Activated CD8-positive, alpha-beta memory T cell treated with anti-CD3 and anti-CD28 coated beads for 24 hours (primary cell): Measurements from ENCODE around the gene FCRLA.
"Not testable (repeated sequence)": the region's sequence is repeated elsewhere in the genome, so short reads cannot be mapped to it uniquely, and the experiment has no call there.

Experiments
- DNase-seq: peaks from one replicate; pipeline ENCODE4 v3.0.0-alpha.2; 2020

The FCRLA gene, protein sequence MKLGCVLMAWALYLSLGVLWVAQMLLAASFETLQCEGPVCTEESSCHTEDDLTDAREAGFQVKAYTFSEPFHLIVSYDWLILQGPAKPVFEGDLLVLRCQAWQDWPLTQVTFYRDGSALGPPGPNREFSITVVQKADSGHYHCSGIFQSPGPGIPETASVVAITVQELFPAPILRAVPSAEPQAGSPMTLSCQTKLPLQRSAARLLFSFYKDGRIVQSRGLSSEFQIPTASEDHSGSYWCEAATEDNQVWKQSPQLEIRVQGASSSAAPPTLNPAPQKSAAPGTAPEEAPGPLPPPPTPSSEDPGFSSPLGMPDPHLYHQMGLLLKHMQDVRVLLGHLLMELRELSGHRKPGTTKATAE

DNA sequence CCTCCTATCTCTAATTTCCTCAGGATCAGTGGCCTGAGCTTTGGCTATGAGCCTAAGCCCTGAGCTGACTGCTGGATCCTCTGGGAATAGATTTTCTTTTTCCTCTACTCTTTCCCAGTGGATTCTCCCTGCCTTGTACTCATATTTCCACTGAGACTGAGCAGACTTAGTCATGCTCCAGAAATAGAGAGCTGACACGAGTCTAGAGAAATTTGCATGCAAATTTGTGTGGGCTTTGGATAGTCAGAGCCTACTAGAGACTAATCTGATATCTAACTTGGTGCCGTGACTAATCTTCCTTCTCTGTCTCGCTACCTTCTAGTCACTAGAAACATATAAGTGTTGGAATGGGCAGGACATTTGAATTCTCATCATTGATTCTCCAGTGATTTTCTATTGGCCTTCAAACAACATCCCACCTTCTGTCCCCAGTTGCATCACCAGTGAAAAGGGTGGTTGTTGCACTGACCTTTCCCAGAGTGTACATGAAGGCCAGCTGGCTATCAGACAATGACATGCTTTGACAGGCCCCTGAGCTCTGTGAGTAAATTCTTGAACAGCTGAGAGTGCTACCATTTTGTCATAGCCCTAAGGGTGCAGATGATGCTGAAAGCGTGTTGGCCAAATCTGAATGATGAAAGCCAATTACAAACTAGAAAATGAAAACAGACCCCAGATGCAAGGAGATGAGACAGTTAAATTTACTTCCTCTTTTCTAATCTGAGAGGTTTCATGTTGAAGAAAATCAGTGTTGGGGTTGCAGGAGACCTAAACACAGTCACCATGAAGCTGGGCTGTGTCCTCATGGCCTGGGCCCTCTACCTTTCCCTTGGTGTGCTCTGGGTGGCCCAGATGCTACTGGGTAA, at the start of gene FCRLA:
FCRLA (plus strand) TSS at position 748 of the 866 bp plus-strand sequence; CDS start at position 784, 36 bp downstream.
- DNase-seq, result no peak

DNA sequence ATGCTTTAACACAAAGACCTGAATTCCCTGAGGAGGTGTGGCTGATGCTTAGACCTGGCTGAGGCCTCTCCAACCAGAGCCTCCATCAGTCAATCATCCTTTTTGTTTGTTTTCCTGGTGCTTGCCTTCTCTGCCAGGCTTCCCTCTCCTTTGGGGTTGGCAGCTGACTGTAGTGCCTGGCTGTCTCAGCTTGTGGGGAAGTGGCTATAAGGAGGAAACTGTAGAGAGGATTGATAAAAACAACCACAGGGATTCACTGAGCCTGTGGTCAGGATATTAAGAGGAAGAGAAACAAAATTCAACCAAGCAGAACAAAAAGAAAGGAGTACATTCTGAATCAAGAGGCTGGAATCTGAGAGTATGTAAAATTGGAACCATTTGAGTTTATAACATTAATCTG, 48.5 kb upstream of the FCRLA start:
- DNase-seq, result not testable (repeated sequence)

DNA sequence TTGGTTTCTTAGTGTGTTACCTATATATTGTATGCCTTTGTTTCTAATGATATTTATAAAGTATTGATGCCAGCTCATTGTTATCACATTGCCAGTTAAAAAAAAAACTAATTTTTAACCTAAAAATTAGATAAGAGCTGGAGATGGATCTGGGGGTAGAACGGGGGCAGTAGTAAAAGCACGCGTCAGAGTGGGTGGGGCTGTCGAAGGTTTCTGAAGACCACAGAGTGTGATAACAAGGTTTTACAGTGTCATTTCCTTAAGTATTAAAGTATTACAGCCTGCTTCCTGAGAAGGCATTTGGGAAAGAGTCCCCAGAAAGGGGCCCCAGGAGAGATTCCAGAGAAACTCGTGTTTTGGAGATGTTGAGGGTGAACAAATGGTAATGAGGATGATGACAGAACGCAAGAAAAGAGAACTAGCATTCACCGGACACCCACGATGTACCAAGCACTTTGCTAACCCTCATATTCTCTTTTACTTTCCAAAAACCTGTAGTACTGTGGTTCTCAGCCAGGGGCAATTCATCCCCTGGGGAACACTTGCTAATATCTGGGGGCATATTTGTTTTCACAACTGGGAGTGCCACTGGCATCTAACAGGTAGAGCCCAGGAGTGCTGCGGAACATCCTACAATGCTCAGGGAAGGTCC, 45.2 kb upstream of the FCRLA start:
- not testable (repeated sequence) for DNase-seq

DNA sequence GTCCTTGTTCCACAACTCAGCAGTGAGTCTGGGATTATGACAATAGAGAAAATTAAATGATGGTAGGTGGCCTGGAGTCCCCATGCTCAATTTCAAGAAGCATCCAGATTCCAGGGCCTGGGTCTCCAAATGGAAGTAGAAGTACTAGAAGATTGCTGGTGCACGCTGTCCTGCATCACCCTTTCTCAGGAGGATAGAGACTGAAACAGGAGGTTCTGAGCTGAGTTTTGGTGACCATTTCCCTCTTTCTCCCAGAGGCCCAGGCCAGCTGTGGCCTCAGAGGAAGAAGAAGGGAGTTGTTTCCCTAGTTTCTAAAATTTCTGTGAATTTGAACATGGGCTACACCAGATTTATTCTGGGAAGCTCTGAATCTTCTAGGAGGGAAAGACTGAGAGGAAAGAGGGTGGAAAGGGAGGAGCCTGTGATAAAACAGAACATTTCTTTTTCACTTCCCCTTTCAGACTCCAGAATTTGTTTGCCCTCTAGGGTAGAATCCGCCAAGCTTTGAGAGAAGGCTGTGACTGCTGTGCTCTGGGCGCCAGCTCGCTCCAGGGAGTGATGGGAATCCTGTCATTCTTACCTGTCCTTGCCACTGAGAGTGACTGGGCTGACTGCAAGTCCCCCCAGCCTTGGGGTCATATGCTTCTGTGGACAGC, 44.2 kb upstream of the FCRLA start, which contains the start of gene FCGR2B:
FCGR2B (plus strand) TSS at position 460 of the 656 bp plus-strand sequence; CDS start at position 559, 99 bp downstream.
- DNase-seq, result not testable (repeated sequence)

DNA sequence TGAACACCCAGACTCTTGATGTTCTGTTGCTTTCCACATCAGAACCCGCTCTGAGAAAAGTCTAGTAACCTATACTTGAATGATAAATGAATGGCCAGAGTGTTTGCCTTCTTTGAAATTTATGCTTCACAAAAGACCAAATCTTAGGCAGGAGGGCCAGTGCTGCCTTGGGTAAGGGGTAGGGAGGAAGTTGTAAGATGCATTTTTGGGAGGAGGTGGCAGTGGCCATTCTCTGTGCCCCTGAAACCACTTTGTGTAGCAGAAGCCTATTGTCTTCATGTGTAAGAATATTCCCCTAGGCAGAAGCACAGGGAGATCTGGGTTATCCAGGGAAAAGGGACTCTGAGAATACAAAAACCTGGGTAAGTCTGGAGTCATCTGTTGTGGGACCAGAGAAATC, 43.5 kb upstream of the FCRLA start:
- DNase-seq, result not testable (repeated sequence)

DNA sequence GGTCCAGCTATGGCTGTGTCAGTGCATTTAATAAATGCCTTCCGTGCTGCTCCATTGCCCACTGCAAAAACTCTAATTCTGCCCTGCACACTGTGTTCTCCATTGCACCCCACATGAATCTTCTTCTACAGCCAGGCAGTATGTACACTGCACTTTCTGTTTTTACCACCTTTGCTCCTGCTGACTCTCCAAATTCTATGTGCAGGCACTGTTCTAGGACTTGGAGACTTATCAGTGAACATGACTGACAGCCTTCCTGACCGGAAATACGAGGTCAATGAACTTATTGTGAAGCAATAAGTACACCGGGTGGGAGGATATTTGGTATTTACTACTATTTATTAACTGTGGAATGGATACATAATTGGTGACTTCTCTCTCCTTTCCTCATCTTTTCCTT, 42.3 kb upstream of the FCRLA start:
- DNase-seq, result not testable (repeated sequence)

DNA sequence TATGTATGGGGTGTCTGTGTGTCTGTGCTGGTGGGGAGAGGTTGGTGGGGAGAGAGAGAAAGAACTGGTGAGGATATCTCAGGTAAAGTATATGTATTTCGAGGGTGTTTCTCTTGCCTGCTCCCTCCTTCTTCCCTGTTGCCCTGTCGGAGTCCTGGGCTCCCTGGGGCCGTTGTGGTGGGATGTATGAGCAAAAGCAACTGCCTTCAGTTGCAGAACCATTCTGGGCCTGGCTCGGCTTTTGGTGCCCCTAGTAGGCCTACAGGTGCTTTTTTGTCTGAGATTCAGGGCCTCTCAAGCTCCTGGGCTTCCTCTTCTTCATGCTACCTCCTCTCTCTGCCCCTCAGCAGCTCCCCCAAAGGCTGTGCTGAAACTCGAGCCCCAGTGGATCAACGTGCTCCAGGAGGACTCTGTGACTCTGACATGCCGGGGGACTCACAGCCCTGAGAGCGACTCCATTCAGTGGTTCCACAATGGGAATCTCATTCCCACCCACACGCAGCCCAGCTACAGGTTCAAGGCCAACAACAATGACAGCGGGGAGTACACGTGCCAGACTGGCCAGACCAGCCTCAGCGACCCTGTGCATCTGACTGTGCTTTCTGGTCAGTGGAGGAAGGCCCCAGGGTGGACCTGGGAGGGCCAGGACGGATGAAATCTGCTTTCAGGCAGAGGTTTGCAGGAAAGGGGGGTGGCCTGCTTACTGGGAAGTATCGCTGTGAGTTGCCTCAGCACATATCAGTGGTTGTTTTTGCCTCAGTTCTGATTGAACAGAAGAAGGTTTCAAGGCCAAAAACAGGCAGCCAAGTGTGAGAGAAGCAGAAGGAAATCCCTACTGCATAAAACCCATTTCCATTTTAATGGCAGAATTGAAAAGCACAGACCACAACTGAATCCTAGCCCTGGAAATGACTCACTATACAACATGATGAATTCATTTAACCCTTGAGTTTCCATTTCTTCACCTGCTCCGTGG, 35.7 kb upstream of the FCRLA start:
- not testable (repeated sequence) for DNase-seq

DNA sequence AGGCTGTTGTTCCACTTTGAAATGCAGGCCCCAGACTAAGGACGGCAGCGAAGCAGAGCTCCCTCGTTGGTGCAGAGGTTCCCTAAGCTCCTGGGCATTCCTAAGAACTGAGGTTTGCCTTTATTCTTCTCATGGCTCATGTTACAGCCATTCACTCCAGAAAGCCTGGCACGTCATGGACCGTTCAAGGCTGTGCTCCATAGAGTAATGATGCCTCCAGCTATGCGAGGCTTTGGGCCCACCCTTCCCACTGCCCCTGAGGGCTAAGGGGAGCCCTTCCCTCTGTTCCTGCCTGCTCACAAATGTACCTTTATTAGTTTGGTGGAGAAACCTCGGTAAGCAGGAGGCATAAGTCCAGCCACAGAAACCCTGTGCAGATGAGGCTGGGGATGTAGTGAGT, 33.6 kb upstream of the FCRLA start:
- DNase-seq, result not testable (repeated sequence)

DNA sequence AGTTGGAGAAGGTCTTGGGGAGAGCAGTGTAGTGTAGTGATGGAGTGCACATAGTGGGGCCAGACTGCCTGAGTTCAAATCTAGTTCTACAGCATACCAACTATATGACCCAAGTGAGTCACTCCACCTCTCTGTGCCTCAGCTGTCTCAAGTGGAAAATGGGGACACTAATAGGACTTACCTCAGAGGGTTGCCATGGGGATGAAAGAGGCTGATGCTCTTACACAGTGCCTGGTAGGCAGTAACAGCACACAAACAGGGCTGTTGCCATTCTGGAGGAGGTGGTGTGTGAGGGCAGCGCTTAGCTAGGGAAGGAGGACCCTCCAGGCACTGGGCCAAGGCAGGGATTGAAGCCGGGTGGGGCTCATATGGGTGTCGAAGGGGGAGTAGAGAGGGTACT, 32.6 kb upstream of the FCRLA start:
- not testable (repeated sequence) for DNase-seq

DNA sequence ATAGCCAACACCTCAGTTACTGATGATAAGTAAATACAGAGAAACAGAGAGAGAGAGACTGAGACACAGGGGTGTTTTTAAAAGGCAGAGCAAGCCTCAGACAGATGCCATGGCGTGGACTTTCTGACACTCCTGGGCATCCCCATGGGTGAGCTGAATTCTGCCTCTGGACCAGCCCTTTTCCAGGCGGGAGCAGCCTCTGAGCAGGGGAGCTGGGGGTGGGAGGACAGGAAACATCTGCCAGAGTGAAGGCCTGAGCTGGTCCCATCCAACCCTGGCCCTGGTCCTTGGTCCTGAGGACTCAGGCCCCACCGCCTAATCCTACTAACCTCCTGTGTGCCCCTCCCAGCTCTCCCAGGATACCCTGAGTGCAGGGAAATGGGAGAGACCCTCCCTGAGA, 32.1 kb upstream of the FCRLA start:
- DNase-seq, result not testable (repeated sequence)

DNA sequence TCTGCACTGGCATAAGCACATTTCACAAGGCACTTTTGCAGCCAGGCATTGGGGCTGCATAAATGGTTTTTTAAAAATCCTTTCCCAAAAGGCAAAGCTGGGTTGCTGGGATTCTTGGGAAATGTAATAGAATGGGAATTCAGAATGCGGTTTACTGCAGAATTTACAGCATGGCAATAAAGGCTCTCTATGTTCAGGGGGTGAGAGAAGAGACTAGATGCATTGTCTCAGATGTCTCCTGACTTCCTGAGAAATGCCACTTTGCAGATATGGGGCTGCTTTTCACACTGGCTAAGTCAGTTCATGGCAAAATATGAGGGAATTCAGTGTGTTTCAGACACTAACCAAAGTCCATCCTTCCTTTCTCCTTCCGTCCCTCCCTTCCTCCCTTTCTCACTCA, 30.6 kb upstream of the FCRLA start:
- DNase-seq, result no peak

DNA sequence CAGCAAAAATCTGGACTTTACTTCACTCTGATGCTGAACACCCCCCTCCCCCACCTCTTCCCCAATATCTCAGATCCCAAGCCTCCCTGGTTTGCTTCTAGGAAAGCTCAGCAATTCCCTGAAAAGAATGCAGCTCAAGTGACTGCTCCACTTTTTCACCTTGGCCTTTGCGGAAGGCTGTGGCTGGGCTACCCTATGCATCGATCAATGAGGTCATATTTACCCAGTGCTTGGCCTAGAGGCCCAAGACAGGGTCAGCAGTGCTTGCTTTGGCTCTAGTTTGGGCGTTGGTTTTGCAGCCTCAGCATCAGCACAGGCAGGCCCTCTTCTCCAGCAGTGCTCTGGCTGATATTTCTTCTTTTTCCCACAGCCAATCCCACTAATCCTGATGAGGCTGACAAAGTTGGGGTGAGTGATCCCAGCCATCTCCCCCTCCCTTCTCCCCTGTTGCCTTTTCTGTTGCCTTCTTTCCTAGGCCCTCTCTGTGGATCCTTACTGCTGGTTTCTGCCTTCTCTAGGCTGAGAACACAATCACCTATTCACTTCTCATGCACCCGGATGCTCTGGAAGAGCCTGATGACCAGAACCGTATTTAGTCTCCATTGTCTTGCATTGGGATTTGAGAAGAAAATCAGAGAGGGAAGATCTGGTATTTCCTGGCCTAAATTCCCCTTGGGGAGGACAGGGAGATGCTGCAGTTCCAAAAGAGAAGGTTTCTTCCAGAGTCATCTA, 29.9 kb upstream of the FCRLA start:
- DNase-seq, result no peak

DNA sequence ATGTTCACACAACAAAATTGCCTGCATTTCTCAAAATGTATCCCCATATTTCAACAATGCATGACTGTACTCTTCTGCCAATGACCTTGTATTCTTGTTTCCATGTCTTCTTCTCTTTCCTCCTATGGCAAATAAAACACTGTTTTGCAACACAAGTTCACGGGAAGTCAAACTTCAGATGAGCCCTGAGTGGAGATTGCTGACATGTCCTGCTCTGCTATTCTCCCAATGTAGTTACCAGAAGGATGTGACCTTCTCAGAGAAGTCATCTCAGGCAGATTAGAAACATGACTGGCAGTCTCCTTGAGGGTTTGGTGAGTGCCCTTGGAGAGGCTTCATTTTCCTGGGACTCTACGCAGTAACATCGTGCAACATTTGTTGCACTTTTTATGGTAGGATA, 28.5 kb upstream of the FCRLA start:
- no peak for DNase-seq

DNA sequence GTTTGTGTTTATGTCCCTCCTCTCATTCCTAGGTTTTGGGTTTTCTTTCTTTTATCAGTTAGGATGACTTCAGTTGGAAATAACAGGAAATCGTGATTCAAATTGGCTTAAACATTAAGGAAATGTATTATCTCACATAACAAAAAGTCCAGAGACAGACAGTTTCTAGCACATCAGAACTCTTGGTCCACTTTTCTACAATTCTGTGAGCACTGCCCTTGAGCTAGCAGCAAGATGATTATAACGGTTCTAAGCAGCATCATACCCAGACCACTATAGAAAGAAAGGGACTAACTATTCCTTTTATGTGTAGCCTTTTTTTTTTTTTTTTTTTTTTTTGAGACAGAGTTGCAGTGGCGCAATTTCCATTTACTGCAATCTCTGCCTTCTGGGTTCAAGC, 25.1 kb upstream of the FCRLA start:
- DNase-seq, result no peak

DNA sequence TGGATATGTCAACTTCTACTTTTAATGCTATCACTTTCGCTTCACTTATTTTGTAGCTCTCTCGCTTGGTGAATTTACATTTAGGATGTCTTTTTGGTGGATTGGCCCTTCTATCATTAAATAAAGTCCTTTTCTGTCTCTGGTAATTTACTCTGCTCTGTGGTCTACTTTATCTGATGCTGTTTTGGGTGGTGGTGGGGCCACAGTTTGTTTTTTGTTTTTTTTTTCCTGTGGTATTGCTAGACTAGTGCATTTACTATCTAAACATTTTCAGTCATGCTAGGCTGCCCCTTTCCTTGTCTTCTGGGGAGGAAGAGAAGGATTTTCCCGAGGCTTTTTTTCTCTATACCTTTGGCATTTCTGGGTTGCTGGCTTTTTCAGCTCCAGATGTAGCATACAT, 18.1 kb upstream of the FCRLA start:
- no peak for DNase-seq

DNA sequence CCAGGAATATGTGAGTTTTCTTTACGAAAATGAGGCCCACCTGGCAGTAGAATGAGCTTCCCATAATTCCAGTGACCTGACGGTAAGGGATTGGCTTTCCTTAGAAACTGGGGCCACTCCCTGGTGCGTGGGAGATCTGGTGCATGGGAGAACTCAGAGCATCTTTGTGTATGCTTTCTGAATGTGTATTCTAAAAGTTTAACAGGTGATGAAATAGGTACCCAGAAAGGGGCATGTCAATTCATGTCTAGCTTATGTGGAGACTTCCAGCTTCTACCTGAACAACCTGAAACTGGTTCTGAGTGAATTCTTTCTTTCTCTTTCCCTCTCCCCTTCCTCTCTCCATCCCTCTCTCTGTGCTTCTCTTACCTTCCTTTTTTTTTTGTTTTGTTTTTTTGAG, 15.2 kb upstream of the FCRLA start:
- no peak for DNase-seq

DNA sequence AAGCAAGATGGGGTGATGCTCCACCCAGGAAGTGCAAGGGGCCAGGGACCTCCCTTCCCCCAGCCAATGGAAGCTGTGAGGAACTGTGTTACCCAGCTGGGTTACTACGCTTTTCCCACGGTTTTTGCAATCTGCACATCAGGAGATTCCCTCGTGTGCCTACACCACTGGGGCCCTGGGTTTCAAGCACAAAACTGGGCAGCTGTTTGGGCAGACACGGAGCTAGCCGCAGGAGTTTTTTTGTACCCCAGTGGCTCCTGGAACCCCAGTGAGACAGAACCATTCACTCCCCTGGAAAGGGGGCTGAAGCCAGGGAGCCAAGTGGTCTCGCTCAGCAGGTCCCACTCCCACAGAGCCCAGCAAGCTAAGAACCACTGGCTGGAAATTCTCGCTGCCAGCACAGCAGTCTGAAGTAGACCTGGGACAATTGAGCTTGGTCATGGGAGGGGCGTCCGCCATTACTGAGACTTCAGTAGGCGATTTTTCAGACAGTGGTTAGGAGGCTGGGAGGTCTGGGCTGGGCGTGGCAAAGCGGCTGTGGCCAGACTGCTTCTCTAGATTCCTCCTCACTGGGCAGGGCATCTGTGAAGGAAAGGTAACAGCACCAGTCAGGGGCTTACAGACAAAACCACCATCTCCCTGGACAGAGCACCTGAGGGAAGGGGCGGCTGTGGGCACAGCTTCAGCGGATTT, 13.9 kb upstream of the FCRLA start:
- not testable (repeated sequence) for DNase-seq

DNA sequence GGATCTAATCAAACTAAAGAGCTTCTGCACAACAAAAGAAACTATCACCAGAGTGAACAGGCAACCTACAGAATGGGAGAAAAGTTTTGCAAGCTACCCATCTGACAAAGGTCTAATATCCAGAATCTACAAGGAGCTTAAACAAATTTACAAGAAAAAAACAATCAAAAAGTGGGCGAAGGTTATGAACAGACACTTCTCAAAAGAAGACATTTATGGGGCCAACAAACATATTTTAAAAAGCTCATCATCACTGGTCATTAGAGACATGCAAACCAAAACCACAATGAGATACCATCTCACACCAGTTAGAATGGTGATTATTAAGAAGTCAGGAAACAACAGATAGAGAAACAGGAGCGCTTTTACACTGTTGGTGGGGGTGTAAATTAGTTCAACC, 8.7 kb upstream of the FCRLA start:
- DNase-seq, result not testable (repeated sequence)

DNA sequence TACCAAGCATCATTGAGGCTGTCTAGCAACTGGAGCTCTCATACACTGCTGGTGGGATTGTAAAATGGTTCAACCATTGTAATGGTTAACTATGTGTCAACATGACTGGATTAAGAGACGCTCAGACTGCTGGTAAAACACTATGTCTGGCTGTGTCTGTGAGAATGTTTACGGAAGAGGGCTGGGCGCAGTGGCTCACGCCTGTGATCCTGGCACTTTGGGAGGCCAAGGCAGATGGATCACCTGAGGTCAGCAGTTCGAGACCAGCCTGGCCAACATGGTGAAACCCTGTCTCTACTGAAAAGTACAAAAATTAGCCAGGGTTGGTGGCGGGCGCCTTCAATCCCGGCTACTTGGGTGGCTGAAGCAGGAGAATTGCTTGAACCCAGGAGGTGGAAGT, 4.8 kb upstream of the FCRLA start:
- no peak for DNase-seq

DNA sequence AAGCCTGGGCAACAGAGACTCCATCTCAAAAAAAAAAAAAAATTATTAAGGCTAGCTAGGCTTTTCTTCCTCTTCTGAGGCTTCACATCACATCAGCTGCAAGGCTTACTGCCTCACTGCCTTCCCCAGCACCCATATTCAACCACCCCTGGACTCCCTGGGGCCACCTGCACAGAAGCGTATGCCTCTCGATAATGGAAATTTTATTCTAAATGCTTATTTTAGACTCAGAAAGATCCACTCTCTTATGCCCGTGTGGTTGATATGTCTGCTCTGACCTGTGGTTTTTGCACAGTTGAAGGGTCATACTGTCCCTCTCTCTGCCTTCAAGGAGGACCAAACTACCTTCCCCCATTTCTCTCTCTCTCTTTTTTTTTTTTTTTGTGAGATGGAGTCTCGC, 1.5 kb upstream of the FCRLA start:
- DNase-seq, result no peak
